Kidney glomerular epithelial cell (primary cell): ENCODE data around the gene CAPN6.

Experiments used
- DNase-seq: peaks from one replicate; lab custom pipeline; 2025; lab: John Stamatoyannopoulos, UW

CAPN6 gene

GRCh38 chrX:111199505-111199904 is 70.8 kb downstream of the CAPN6 start:
- no peak for DNase-seq
